Measurements from ENCODE around the gene NBAS. TPM values are rescaled to one million over a fixed set of nuclear protein-coding genes. Genes with fewer than 3 reads are reported as not detected.

NBAS gene
- total RNA-seq, 1 experiment from 2014 or later, result 36.3 TPM

DNA sequence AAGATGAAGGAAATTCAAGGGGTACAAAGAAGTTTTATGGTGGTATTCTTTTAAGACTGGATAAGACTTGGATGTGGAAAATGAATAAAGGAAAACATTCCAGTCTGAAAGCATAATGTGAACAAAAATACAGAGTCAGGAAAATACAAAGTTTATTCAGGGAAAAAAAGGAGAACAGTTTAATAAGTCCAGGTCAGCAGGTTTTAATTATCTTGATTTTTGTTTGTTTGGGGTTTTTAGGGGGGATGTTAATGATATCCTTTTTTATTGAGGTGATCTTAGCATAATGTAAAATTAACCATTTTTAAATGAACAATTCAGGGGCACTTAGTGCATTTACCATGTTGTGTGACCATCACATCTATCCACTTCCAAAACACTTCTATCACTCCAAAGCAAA, 80.6 kb downstream of the NBAS start:
- intact Hi-C loops (cut with micrococcal nuclease; ENCODE audit: unreplicated experiment), result no loop called here
- TF ChIP-seq TCF7L2 (IDR thresholded peaks at IDR 0.05; ENCODE audit: low read depth, low read length) (no peak), POLR2AphosphoS5 (IDR thresholded peaks at IDR 0.05; ENCODE audit: low read depth, low read length) (no peak), CTCF (IDR thresholded peaks at IDR 0.05) (no peak), SIN3A (IDR thresholded peaks at IDR 0.05; ENCODE audit: borderline replicate concordance, insufficient read depth, low read depth, low read length) (no peak), REST (IDR thresholded peaks at IDR 0.05; ENCODE audit: insufficient read depth in 1 of 2, low read depth in 2 of 2, low read length in 1 of 2) (no peak)

DNA sequence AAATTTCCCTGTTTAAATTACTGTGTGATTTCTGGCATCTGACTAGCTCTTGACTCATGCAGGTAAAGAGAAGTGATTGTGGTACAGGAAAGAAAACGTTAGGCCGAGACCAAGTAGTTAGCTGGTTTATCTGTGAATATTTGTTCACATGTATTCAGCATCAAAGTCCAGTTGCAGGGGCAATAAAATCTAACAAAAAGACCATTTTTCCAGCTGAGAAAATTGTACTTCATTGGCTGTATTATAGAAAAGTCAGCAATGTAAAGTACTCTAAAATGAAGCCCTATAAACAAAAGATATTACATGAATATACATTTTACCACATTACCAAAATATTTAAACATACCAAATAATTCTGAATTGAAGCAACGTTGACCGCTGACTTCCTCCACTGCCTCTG, 88.3 kb downstream of the NBAS start:
- Histone ChIP-seq H3K27me3 (ENCODE audit: control insufficient read depth, insufficient read depth, low read length) (no peaks in the 10 kb centered on the region), H3K9me3 (ENCODE audit: control insufficient read depth, insufficient read depth, low read depth, low read length) (no peaks in the 10 kb centered on the region), H3K36me3 (ENCODE audit: control insufficient read depth, insufficient read depth, low read length) (peaks cover 4% of the 10 kb centered on the region; the same call in 1 of the 2 replicates), H3K27ac (ENCODE audit: low read length) (no peak overlapping the region), H3K4me1 (ENCODE audit: control insufficient read depth, insufficient read depth, low read length) (no peaks in the 10 kb centered on the region), H3K4me3 (ENCODE audit: low read depth in 2 of 2, low read length in 2 of 2) (no peak overlapping the region)
- CTCF ChIA-PET, result no interaction called here
- BruUV-seq (replicated peaks), result no TSS peak
- POLR2A ChIA-PET, result no interaction called here
- in situ Hi-C loops (cut with HindIII; ENCODE audit: low pct_unique_long_range_greater_than_20kb, low sequenced_read_pairs), result no loop called here
- ATAC-seq (no peak), DNase-seq (ENCODE audit: low read depth, low spot score) (no peak)
- TF ChIP-seq SIN3A (IDR thresholded peaks at IDR 0.05; ENCODE audit: borderline replicate concordance, insufficient read depth, low read depth, low read length) (no peak), CTCF (IDR thresholded peaks at IDR 0.05) (no peak), POLR2AphosphoS5 (IDR thresholded peaks at IDR 0.05; ENCODE audit: low read depth, low read length) (no peak), TCF7L2 (IDR thresholded peaks at IDR 0.05; ENCODE audit: low read depth, low read length) (no peak), REST (IDR thresholded peaks at IDR 0.05; ENCODE audit: insufficient read depth in 1 of 2, low read depth in 2 of 2, low read length in 1 of 2) (no peak)
- intact Hi-C loops (cut with micrococcal nuclease; ENCODE audit: unreplicated experiment), result no loop called here

More for the DNA sequence above, 80.6 kb downstream of the NBAS start:
- CTCF ChIA-PET, result no interaction called here
- H3K4me1 ChIP-seq (ENCODE audit: control insufficient read depth, insufficient read depth, low read length), result no peaks in the 10 kb centered on the region
- no peak overlapping the region for H3K4me3 ChIP-seq (ENCODE audit: low read depth in 2 of 2, low read length in 2 of 2)
- H3K27ac ChIP-seq (ENCODE audit: low read length), result no peak overlapping the region
- POLR2A ChIA-PET, result interaction anchor here (0.6 kb wide), 1 partner anchor 916 kb away, joined by 8 read pairs; no protein-coding TSS in a partner anchor
- ATAC-seq (no peak), DNase-seq (ENCODE audit: low read depth, low spot score) (no peak)
- no peaks in the 10 kb centered on the region for H3K27me3 ChIP-seq (ENCODE audit: control insufficient read depth, insufficient read depth, low read length)
- in situ Hi-C loops (cut with HindIII; ENCODE audit: low pct_unique_long_range_greater_than_20kb, low sequenced_read_pairs), result no loop called here
- no TSS peak for BruUV-seq (replicated peaks)
- H3K9me3 ChIP-seq (ENCODE audit: control insufficient read depth, insufficient read depth, low read depth, low read length), result no peaks in the 10 kb centered on the region
- H3K36me3 ChIP-seq (ENCODE audit: control insufficient read depth, insufficient read depth, low read length), result peaks cover 6% of the 10 kb centered on the region

Measured in Panc1 (cell line).